ENCODE results near the gene MAP7D2. TPM values are rescaled to one million over a fixed set of nuclear protein-coding genes. Genes with fewer than 3 reads are reported as not detected.
A peak's percentile ranks its signal among the peaks of the same experiment; 100 is the strongest.

The MAP7D2 gene
- total and polyA plus RNA-seq, 2 of the 4 experiments (the other 2 are of a cell fraction): 0.18 to 0.19 TPM

DNA sequence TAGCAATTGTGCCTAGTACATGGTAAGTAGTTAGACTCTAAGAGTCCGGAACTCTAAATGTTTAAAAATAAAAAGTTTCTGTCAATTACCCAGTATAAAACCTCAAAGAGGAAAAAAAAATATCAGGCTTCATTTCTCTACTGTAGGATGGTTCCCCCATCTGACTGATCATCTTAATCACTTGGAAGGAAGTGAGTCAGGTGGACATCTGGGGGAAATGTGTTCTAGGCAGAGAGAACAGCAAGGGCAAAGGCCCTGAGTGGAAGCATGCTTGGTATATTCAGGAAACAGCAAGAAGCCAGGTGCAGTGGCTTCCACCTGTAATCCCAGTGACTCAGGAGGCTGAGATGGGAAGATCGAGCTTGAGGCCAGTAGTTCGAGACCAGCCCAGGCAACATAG is 27.8 kb upstream of the MAP7D2 start:
- Histone ChIP-seq H3K9me3 (ENCODE audit: control insufficient read depth, insufficient read depth, low read length) (no peaks in the 10 kb centered on the region), H3K4me1 (ENCODE audit: control insufficient read depth, insufficient read depth, low read length) (peaks cover 1% of the 10 kb centered on the region), H3K18ac (ENCODE audit: low read depth, low read length) (no peak overlapping the region), H3K36me3 (ENCODE audit: control insufficient read depth, insufficient read depth, low read length) (no peaks in the 10 kb centered on the region; the same call in 1 of the 2 replicates), H4K20me1 (ENCODE audit: insufficient read depth, low read length) (peaks cover 11% of the 10 kb centered on the region), H2AK5ac (ENCODE audit: low read depth, low read length) (no peak overlapping the region), H3K9me1 (ENCODE audit: insufficient read depth, low read length) (no peaks in the 10 kb centered on the region), H4K91ac (ENCODE audit: insufficient read depth, low read depth, low read length) (no peak overlapping the region), H3K23ac (ENCODE audit: low read depth, low read length) (no peak overlapping the region), H3K14ac (replicated peaks; ENCODE audit: low read depth, low read length) (no peak overlapping the region), H2BK15ac (ENCODE audit: low read depth, low read length) (no peak overlapping the region), H2AFZ (replicated peaks; ENCODE audit: low read length, poor library complexity) (no peak overlapping the region), H3K9ac (ENCODE audit: low read depth, low read length) (no peak overlapping the region), H3K56ac (ENCODE audit: extremely low read depth, insufficient read depth, low read length) (no peak overlapping the region), H4K8ac (ENCODE audit: low read depth in 2 of 2, low read length in 2 of 2) (no peak overlapping the region), H3K4ac (ENCODE audit: low read depth, low read length) (no peak overlapping the region), H3K79me1 (ENCODE audit: low read depth in 1 of 2, low read length in 2 of 2) (peaks cover 0 to 2% of the 10 kb centered on the region in 2 experiments; a peak in 2 of 4 replicates), H2AK9ac (replicated peaks; ENCODE audit: low read depth, low read length, poor library complexity) (no peak overlapping the region), H3K4me3 (ENCODE audit: insufficient read depth, low read depth, low read length) (no peak overlapping the region), H2BK20ac (ENCODE audit: low read depth, low read length) (no peak overlapping the region), H2BK5ac (ENCODE audit: low read depth, low read length, poor library complexity, severe bottlenecking) (no peak overlapping the region), H2BK120ac (ENCODE audit: low read depth, low read length) (no peak overlapping the region), H3K4me2 (ENCODE audit: low read depth, low read length) (no peak overlapping the region), H3K27me3 (ENCODE audit: control insufficient read depth, insufficient read depth, low read length) (no peaks in the 10 kb centered on the region; the same call in 1 of the 2 replicates), H4K5ac (ENCODE audit: low read depth, low read length) (no peak overlapping the region), H3K27ac (ENCODE audit: insufficient read depth, low read length) (no peak overlapping the region)
- WGBS, 2 experiments (ENCODE audit: extremely low coverage in 2 of 2, insufficient read length in 1 of 2): no CpG with 5 or more reads among the region's 3 CpGs
- ChIA-PET CTCF (no interaction called here), POLR2A (ENCODE audit: unreplicated experiment) (no interaction called here)
- no peak for TF ChIP-seq MAZ (IDR thresholded peaks at IDR 0.05; ENCODE audit: borderline replicate concordance, low read depth, low read length)
- TF ChIP-seq RAD21 (IDR thresholded peaks at IDR 0.05; ENCODE audit: low read length): no peak
- TF ChIP-seq, protein P1, sequence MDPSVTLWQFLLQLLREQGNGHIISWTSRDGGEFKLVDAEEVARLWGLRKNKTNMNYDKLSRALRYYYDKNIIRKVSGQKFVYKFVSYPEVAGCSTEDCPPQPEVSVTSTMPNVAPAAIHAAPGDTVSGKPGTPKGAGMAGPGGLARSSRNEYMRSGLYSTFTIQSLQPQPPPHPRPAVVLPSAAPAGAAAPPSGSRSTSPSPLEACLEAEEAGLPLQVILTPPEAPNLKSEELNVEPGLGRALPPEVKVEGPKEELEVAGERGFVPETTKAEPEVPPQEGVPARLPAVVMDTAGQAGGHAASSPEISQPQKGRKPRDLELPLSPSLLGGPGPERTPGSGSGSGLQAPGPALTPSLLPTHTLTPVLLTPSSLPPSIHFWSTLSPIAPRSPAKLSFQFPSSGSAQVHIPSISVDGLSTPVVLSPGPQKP (IDR thresholded peaks at IDR 0.05; ENCODE audit: borderline replicate concordance, low read depth, low read length): no peak
- no peak for TF ChIP-seq FOS (IDR thresholded peaks at IDR 0.05; ENCODE audit: low read depth, low read length)
- no peak for TF ChIP-seq RCOR1 (IDR thresholded peaks at IDR 0.05; ENCODE audit: insufficient replicate concordance, low read length)
- TF ChIP-seq, protein P2, sequence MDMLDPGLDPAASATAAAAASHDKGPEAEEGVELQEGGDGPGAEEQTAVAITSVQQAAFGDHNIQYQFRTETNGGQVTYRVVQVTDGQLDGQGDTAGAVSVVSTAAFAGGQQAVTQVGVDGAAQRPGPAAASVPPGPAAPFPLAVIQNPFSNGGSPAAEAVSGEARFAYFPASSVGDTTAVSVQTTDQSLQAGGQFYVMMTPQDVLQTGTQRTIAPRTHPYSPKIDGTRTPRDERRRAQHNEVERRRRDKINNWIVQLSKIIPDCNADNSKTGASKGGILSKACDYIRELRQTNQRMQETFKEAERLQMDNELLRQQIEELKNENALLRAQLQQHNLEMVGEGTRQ (IDR thresholded peaks at IDR 0.05; ENCODE audit: low read depth, low read length): no peak
- TF ChIP-seq CHD1 (IDR thresholded peaks at IDR 0.05; ENCODE audit: low read depth, low read length): no peak
- TF ChIP-seq POLR2A (IDR thresholded peaks at IDR 0.05; ENCODE audit: low read depth, low read length): no peak
- TF ChIP-seq SMC3 (IDR thresholded peaks at IDR 0.05; ENCODE audit: low read depth, low read length): no peak
- DNase-seq (peak; percentile 82), ATAC-seq (ENCODE audit: low read depth) (no peak)
- in situ Hi-C loops (cut with MboI; ENCODE audit: low sequenced_read_pairs) (no loop called here), dilution Hi-C loops (cut with HindIII; ENCODE audit: low sequenced_read_pairs, unreplicated experiment) (no loop called here), intact Hi-C loops (cut with micrococcal nuclease) (no loop called here)
- BruUV-seq (replicated peaks): no TSS peak

All from IMR-90 (cell line).